GM19438 (cell line): ENCODE data around the gene CLTA.
"Not testable (repeated sequence)": the region's sequence is repeated elsewhere in the genome, so short reads cannot be mapped to it uniquely, and the experiment has no call there.

Source experiments
- ATAC-seq: cut with Tn5 transposase; IDR thresholded peaks from one replicate; pipeline ENCODE4 v1.9.1; 2021; ENCODE audit warnings: low read depth; ENCODE audit not compliant: unreplicated experiment

Gene CLTA

GRCh38 chr9:36180243-36180642 is 10.5 kb upstream of the CLTA start:
- ATAC-seq: not testable (repeated sequence)

DNA sequence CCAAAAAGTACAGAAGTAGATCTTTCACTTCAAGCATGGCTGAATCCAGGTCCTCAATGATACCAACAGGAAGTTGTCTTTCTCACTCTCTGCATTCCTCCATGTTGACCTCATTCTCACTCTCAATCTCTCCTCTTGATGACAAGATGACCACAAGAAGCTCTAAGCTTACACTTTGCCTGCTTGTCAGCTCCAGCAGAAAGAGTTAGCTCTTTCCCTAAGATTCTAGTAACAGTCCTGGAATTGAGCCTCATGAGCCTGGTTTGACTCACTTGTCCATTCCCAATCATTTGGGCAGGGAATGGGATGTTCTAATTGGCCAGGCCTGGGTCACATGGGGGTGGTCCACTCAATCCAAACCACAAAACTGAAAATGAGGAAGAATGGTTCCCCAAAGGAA is 3.3 kb upstream of the CLTA start:
- no peak for ATAC-seq

- ATAC-seq: no peak
Observed at GRCh38 chr9:36188212-36188611, 2.5 kb upstream of the CLTA start.

GRCh38 chr9:36189976-36190375 is 745 bp upstream of the CLTA start:
- no peak for ATAC-seq

DNA sequence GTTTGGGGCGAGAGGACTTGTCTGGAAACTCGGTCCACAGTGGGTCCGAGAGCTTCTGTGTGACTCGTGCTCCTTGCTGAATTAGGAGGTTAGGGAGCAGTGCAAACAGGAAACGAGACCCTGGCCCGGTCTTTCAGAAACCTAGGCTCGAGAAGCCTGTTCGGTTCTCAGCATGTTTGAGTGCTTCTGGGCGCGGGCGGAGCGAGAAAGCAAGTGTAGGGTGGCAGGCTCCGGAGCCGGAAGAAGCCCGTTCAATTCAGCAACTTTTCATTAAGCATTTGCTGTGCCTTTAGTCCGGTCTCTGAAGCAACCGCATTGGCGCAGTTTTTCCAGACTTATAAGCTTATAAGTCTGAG is 547 bp downstream of the CLTA start:
- ATAC-seq: peak; percentile 18

DNA sequence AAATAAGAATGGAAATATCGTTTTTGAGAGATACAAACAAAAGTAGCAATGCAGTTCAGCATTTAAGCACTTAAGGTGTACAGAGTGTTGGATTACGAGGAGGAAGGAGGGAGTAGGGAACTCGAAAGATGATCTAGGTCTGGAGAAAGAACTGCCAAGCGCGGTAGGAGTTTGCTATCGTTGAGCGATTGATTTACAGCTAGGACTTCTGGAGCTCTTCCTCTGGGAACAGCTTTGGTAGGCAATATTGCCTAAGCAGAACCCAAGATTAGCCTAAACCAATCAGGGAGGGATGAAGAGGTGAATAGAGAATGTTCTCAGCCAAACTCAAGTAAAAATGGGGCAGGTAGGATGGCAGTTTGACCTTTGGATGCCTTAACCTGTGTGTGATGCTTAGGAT is 965 bp downstream of the CLTA start:
- ATAC-seq: no peak

- no peak for ATAC-seq
Observed at GRCh38 chr9:36192196-36192595, 1.5 kb downstream of the CLTA start.

DNA sequence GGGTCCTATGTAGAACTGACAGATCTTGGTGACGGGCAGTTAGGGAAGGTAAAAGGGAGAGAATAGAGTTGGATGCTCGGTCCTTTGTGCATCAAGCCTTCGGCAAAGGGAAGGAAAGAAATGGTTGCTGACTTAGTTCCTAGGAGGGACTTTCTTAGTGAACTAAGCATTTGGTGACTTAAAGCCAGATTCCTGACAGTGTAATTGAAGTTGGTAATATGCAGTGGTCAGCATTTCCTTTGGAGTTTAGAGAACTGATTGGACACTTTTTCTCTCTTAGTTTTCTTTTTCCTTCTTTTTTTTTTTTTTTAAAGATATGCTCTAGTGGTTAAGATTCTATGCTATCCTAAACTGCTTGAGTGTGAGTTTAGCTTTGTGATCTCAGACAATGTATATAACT is 2.3 kb downstream of the CLTA start:
- no peak for ATAC-seq

GRCh38 chr9:36194326-36195000 is 3.7 kb downstream of the CLTA start:
- no peak for ATAC-seq

GRCh38 chr9:36204906-36205547 is 14.3 kb downstream of the CLTA start:
- ATAC-seq: no peak

DNA sequence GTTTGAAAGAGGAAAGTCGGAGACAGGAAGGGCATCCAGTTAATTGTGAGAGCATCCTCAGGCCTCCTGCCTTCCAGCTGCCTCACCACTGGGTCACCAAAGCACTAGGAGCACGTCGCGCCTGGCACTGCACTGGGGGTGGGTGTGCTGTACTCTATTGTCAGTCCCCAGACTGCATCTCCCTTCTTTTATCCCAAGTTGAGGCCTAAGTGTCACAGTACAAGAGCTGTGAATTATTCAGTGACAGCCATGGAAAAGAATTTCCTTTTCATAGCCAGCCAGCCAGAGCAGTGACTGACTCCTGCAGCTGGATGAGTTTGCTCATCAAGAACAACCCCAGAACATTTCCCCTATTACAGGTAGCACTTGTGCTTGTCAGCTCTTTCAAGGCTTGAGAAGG is 16.3 kb downstream of the CLTA start:
- ATAC-seq: no peak

GRCh38 chr9:36207546-36208012 is 16.9 kb downstream of the CLTA start:
- no peak for ATAC-seq

DNA sequence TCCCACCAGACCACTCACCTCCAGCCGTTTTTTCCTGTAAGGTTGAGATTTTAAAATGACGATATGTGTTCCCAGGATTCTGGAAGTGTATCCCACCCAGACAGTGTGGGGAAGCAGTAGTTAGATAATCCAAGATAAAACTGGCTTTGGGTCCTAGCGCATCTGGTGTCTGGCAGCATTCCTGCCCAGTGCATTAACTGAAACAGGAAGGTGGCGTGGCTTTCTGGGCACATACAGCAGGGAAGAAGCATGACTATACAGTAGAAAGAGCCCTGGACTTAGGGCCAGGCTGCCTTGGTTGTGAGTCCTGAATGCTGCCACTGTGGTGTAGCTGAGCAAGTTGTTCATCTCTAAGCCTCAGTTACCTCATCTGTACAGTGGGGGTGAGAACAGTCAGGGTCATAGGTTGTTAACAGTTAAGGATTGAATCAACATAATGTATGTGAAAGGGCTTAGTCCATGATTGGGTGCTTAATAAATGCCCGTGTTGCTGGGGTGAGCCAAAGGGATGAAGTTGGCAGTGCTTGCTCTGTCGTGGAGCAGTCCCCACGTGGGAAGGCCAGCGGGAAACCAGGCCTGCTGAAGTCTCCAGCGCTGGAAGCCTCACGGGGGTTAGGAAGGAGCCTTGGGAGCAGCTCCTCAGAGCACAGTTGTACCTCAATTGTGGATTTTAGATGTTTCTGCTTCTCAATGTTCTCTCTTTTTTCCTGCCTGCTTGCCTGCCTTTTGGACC is 18.0 kb downstream of the CLTA start:
- no peak for ATAC-seq

GRCh38 chr9:36210722-36211121 is 20.0 kb downstream of the CLTA start:
- no peak for ATAC-seq

GRCh38 chr9:36211510-36211909 is 20.8 kb downstream of the CLTA start:
- no peak for ATAC-seq

DNA sequence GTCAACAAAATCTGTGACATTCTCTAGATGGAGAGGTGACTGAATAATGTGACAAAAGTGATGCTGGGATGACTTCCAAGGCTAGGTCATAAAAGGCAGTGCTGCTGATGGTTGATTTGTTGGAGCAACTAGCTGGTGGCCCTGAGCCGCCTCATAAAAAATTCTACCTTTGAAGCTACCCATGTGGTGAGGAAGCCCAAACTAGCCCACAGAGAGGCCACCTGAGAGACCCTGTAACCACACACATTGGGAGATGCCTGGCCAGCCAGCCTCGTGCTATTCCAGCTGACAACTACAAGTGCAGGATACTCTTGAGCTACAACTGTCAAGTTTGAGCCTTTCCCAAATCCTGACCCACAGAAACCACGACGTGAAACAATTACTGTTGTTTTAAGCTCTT is 22.7 kb downstream of the CLTA start:
- ATAC-seq: no peak

DNA sequence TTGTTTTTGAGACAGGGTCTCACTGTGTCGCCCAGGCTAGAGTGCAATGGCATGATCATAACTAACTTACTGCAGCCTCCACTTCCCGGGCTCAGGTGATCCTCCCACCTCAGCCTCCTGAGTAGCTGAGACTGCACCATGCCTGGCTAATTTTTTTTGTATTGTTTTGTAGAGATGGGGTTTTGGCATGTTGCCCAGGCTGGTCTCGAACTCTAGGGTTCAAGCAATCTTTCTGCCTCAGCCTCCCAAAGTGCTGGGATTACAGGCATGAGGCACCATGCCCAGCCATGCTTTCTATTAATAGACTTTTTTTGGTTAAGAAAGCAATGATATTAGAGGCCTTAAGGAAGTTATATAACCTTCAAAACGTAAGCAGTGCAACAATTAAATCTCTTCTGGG is 23.3 kb downstream of the CLTA start:
- no peak for ATAC-seq

GRCh38 chr9:36214571-36214970 is 23.9 kb downstream of the CLTA start:
- no peak for ATAC-seq

- ATAC-seq: no peak
Observed at GRCh38 chr9:36217256-36217968, 26.7 kb downstream of the CLTA start.

DNA sequence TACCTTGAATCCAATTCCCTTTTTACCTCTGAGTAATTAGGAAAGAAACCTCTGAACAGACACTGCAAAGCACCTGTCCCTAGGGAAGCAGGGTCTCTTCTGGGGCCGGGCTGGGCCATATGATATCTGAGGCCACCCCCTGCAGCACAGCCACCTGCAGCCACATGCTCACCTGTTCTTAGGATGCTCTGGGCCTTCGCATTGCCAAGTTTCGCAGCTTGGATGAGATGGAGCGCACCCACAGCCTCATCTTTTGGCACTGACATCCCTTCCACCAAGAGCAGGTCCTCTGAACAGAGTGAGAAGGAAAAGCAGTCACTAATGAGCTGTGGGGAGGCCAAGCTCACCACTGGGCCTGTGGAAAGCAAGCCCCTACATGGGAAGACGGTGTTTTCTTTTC is 27.3 kb downstream of the CLTA start:
- no peak for ATAC-seq

DNA sequence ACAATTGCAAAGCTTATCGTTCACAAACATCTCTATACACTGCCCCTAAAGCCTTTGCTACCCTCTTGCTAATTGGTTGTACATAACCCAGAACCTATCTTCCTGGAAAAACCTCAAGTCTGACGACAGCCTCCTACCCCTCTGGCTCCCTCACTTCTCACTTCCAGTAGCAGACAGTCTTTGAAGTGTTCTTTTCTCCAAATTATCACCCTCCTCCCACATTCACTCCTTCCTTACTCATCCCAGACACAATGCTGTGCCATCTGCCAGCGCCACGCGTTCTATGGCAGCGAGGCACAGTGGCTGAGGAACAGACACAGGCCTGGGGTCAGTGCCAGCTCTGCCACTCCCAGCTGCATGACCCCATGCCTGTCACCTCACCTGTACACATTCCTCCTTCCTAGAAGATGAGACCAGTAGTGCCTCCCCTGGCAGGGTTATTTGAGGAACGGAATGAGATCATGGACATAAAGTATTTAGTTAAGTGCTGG is 27.7 kb downstream of the CLTA start:
- no peak for ATAC-seq
